ENCODE data around the gene TFF3. TPM values are rescaled to one million over a fixed set of nuclear protein-coding genes. Genes with fewer than 3 reads are reported as not detected.

TFF3 gene
- total and polyA plus RNA-seq, 10 of the 15 experiments (the other 5 are each of a cell fraction or from before 2014, with no cell fraction given) = not detected

GRCh38 chr21:42285569-42286245 is 29.5 kb downstream of the TFF3 start (continued):
- TF ChIP-seq FOXK2 (IDR thresholded peaks at IDR 0.05) = no peak
- no peak for TF ChIP-seq MYB (IDR thresholded peaks at IDR 0.05; ENCODE audit: borderline replicate concordance, low read depth, low read length)
- TF ChIP-seq, protein P1, sequence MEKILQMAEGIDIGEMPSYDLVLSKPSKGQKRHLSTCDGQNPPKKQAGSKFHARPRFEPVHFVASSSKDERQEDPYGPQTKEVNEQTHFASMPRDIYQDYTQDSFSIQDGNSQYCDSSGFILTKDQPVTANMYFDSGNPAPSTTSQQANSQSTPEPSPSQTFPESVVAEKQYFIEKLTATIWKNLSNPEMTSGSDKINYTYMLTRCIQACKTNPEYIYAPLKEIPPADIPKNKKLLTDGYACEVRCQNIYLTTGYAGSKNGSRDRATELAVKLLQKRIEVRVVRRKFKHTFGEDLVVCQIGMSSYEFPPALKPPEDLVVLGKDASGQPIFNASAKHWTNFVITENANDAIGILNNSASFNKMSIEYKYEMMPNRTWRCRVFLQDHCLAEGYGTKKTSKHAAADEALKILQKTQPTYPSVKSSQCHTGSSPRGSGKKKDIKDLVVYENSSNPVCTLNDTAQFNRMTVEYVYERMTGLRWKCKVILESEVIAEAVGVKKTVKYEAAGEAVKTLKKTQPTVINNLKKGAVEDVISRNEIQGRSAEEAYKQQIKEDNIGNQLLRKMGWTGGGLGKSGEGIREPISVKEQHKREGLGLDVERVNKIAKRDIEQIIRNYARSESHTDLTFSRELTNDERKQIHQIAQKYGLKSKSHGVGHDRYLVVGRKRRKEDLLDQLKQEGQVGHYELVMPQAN (conservative IDR thresholded peaks at IDR 0.05) = no peak
- TF ChIP-seq, protein P2, sequence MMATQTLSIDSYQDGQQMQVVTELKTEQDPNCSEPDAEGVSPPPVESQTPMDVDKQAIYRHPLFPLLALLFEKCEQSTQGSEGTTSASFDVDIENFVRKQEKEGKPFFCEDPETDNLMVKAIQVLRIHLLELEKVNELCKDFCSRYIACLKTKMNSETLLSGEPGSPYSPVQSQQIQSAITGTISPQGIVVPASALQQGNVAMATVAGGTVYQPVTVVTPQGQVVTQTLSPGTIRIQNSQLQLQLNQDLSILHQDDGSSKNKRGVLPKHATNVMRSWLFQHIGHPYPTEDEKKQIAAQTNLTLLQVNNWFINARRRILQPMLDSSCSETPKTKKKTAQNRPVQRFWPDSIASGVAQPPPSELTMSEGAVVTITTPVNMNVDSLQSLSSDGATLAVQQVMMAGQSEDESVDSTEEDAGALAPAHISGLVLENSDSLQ (IDR thresholded peaks at IDR 0.05) = peak; percentile 87
- TF ChIP-seq, protein P3, sequence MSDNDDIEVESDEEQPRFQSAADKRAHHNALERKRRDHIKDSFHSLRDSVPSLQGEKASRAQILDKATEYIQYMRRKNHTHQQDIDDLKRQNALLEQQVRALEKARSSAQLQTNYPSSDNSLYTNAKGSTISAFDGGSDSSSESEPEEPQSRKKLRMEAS (IDR thresholded peaks at IDR 0.05; ENCODE audit: low read depth, low read length) = no peak
- no peak for TF ChIP-seq RAD21 (IDR thresholded peaks at IDR 0.05; ENCODE audit: insufficient read depth, low read depth, low read length)
- TF ChIP-seq RCOR1 (conservative IDR thresholded peaks at IDR 0.05; ENCODE audit: low read depth, low read length) = no peak
- no peak for TF ChIP-seq TCF3 (IDR thresholded peaks at IDR 0.05; ENCODE audit: borderline replicate concordance, insufficient read depth, low read depth, low read length)
- no peak for TF ChIP-seq KAT2A (conservative IDR thresholded peaks at IDR 0.05; ENCODE audit: control insufficient read depth, low read depth, low read length)
- no peak for TF ChIP-seq MXI1 (IDR thresholded peaks at IDR 0.05; ENCODE audit: low read depth, low read length)
- 0 out of 2 replicates have a peak, but pooled peaks have one; percentile 12 for TF ChIP-seq SMARCA5 (IDR thresholded peaks at IDR 0.05)
- TF ChIP-seq ZNF384 (IDR thresholded peaks at IDR 0.05; ENCODE audit: borderline replicate concordance, low read depth, low read length) = 0 out of 2 replicates have a peak, but pooled peaks have one; percentile 27
- no peak for TF ChIP-seq CBX5 (IDR thresholded peaks at IDR 0.05; ENCODE audit: low read depth)
- TF ChIP-seq YY1 (IDR thresholded peaks at IDR 0.05; ENCODE audit: low read depth, low read length) = no peak
- no peak for TF ChIP-seq WRNIP1 (IDR thresholded peaks at IDR 0.05; ENCODE audit: borderline replicate concordance, low read depth, low read length)
- no peak for TF ChIP-seq NR2C1 (IDR thresholded peaks at IDR 0.05)
- TF ChIP-seq BMI1 (IDR thresholded peaks at IDR 0.05; ENCODE audit: borderline replicate concordance) = no peak
- no peak for TF ChIP-seq CHD1 (IDR thresholded peaks at IDR 0.05; ENCODE audit: low read depth, low read length)
- no peak for TF ChIP-seq BRCA1 (IDR thresholded peaks at IDR 0.05; ENCODE audit: low read depth, low read length)
- TF ChIP-seq BHLHE40 (IDR thresholded peaks at IDR 0.05; ENCODE audit: borderline replicate concordance in 1 of 2, low read depth in 2 of 2, low read length in 1 of 2) = peak in 1 of 2 experiments; percentile 18; a peak in 1 of 4 replicates
- no peak for TF ChIP-seq KDM1A (IDR thresholded peaks at IDR 0.05; ENCODE audit: borderline replicate concordance)
- TF ChIP-seq PRDM15 (CRISPR knock-in tag; IDR thresholded peaks at IDR 0.05) = no peak

Data from GM12878 (cell line).